Mesenteric fat pad (tissue), 1 donor: ENCODE measurements around the gene EGR1. TPM values are rescaled to one million over a fixed set of nuclear protein-coding genes. Genes with fewer than 3 reads are reported as not detected.

Source experiments
- DNase-seq: peaks from one replicate; pipeline ENCODE4 v3.0.0-alpha.2; 2020; ENCODE audit warnings: low spot score
- long read RNA-seq: library from polyadenylated mRNA; unstranded; transcript quantifications from one replicate; pipeline ENCODE4 v2.0.0, GENCODE V29; 2020
- total RNA-seq: library from RNA; stranded (reverse); fragmentation: NEBNext Ultra II Directional; extraction: Animal tissue kit (Norgen Biotek cat#: 25700); gene quantifications from one replicate; pipeline ENCODE4 v1.2.1, GENCODE V29; 2021
- donor health status: DM: yes; HTN: yes; CAD: no.

The EGR1 gene
- 639 TPM for total RNA-seq
- long read RNA-seq, transcript EGR1-201 (2 exons, 3,138 nt) = major isoform, 10 of 157 reads
- long read RNA-seq, partial matches to known transcripts = 0 of 157 reads
- long read RNA-seq, other reads (novel, unspliced or antisense) = 147 of 157 reads

- DNase-seq = peak; percentile 97
Observed at GRCh38 chr5:138465261-138466124, at the start of gene EGR1. TSS of gene EGR1 (plus strand) at chr5:138465479. CDS start at chr5:138465762, 283 bp downstream.

- DNase-seq = no peak
Observed at GRCh38 chr5:138418444-138418843, 46.8 kb upstream of the EGR1 start.

- no peak for DNase-seq
Observed at GRCh38 chr5:138425079-138425478, 40.2 kb upstream of the EGR1 start.

- DNase-seq = no peak
Observed at GRCh38 chr5:138435943-138436342, 29.3 kb upstream of the EGR1 start.

- DNase-seq = peak; percentile 60
Observed at GRCh38 chr5:138438003-138438723, 27.1 kb upstream of the EGR1 start.

GRCh38 chr5:138438724-138439476, 26.4 kb upstream of the EGR1 start, which contains the start of gene REEP2:
TSS of gene REEP2 (plus strand) at chr5:138439057. CDS start at chr5:138439209, 152 bp downstream.
- DNase-seq = peak; percentile 88

- DNase-seq = peak; percentile 78
Observed at GRCh38 chr5:138439477-138440158, 25.7 kb upstream of the EGR1 start.

- peak; percentile 80 for DNase-seq
Observed at GRCh38 chr5:138440159-138441073, 24.9 kb upstream of the EGR1 start.

- peak; percentile 84 for DNase-seq
Observed at GRCh38 chr5:138441221-138441620, 24.1 kb upstream of the EGR1 start.

- peak; percentile 82 for DNase-seq
Observed at GRCh38 chr5:138444078-138444773, 21.1 kb upstream of the EGR1 start.

- peak; percentile 87 for DNase-seq
Observed at GRCh38 chr5:138444774-138445546, 20.3 kb upstream of the EGR1 start.

- peak; percentile 39 for DNase-seq
Observed at GRCh38 chr5:138445547-138446271, 19.6 kb upstream of the EGR1 start.

- DNase-seq = peak; percentile 57
Observed at GRCh38 chr5:138448070-138448469, 17.2 kb upstream of the EGR1 start.

- peak; percentile 47 for DNase-seq
Observed at GRCh38 chr5:138448481-138449398, 16.5 kb upstream of the EGR1 start.

- DNase-seq = peak; percentile 97
Observed at GRCh38 chr5:138449501-138450239, 15.6 kb upstream of the EGR1 start.

GRCh38 chr5:138450971-138451370, 14.3 kb upstream of the EGR1 start:
- no peak for DNase-seq
